Keratinocyte (primary cell): Measurements from ENCODE around the gene ST3GAL2. TPM values are rescaled to one million over a fixed set of nuclear protein-coding genes. Genes with fewer than 3 reads are reported as not detected.

Experiments
- DNase-seq: peaks from one replicate; pipeline ENCODE4 v3.0.0-alpha.2; 2011; ENCODE audit warnings: low read depth, missing footprints, low spot score
- FAIRE-seq: peaks from 2 replicates; lab custom pipeline; 2011; peaks lifted over from hg19 to GRCh38; lab: Jason Lieb, UNC
- H2AFZ ChIP-seq: 2 replicates; pipeline ENCODE4 v1.6.0; 2012; ENCODE audit warnings: low read length, control low read depth, inconsistent platforms; ENCODE audit not compliant: control insufficient read depth
- H3K27ac ChIP-seq: 2 replicates; pipeline ENCODE4 v1.5.1; 2011; ENCODE audit warnings: low read length; ENCODE audit not compliant: control insufficient read depth, insufficient read depth
- H3K27me3 ChIP-seq: 3 replicates; pipeline ENCODE4 v1.6.0; 2011; ENCODE audit warnings: low read length; ENCODE audit not compliant: control insufficient read depth, insufficient read depth; ENCODE audit errors: extremely low read depth
- H3K36me3 ChIP-seq, 2 experiments: 2 replicates in 1 of 2; 3 replicates in 1 of 2; pipeline ENCODE4 v1.5.1; 2011; ENCODE audit warnings: low read length in 2 of 2, mild to moderate bottlenecking in 1 of 2; ENCODE audit not compliant: control insufficient read depth in 2 of 2, insufficient read depth in 2 of 2; ENCODE audit errors: extremely low read depth in 1 of 2
- H3K4me1 ChIP-seq: 3 replicates; pipeline ENCODE4 v1.5.1; 2011; ENCODE audit warnings: low read length; ENCODE audit not compliant: control insufficient read depth, insufficient read depth; ENCODE audit errors: extremely low read depth
- H3K4me2 ChIP-seq: 3 replicates; pipeline ENCODE4 v1.6.0; 2011; ENCODE audit warnings: low read depth, low read length; ENCODE audit not compliant: control insufficient read depth, insufficient read depth; ENCODE audit errors: extremely low read depth
- H3K4me3 ChIP-seq, 3 experiments: fragments of 200-600 bp in 1 of 3; sonication (generic) in 1 of 3; 2 replicates in 2 of 3; 3 replicates in 1 of 3; pipeline ENCODE4 v1.5.1; 2011 to 2016; ENCODE audit warnings: low read length in 3 of 3, mild to moderate bottlenecking in 3 of 3, control low read depth in 2 of 3, inconsistent platforms in 1 of 3, low read depth in 1 of 3, mixed read lengths in 1 of 3, mixed run types in 1 of 3, moderate library complexity in 1 of 3; ENCODE audit not compliant: control insufficient read depth in 2 of 3, insufficient read depth in 2 of 3; ENCODE audit errors: extremely low read depth in 1 of 3
- H3K79me2 ChIP-seq: 2 replicates; pipeline ENCODE4 v1.6.0; 2012; ENCODE audit warnings: low read length; ENCODE audit not compliant: control insufficient read depth, insufficient read depth
- H3K9ac ChIP-seq: 3 replicates; pipeline ENCODE4 v1.6.0; 2011; ENCODE audit warnings: low read length; ENCODE audit not compliant: control insufficient read depth, insufficient read depth; ENCODE audit errors: extremely low read depth
- H3K9me1 ChIP-seq: 3 replicates; pipeline ENCODE4 v1.6.0; 2011; ENCODE audit warnings: low read length; ENCODE audit not compliant: control insufficient read depth, insufficient read depth; ENCODE audit errors: extremely low read depth
- H3K9me3 ChIP-seq: 2 replicates; pipeline ENCODE4 v1.5.1; 2012; ENCODE audit warnings: low read depth, low read length; ENCODE audit not compliant: control insufficient read depth
- H4K20me1 ChIP-seq: 3 replicates; pipeline ENCODE4 v1.6.0; 2011; ENCODE audit warnings: low read length; ENCODE audit not compliant: control insufficient read depth, insufficient read depth; ENCODE audit errors: extremely low read depth
- CTCF ChIP-seq, 3 experiments: IDR thresholded peaks in 1 of 3; conservative IDR thresholded peaks in 1 of 3; optimal IDR thresholded peaks in 1 of 3; 2 replicates in 2 of 3; 3 replicates in 1 of 3; pipeline versions ENCODE3 to v1.5.1; 2011; ENCODE audit warnings: low read length in 3 of 3, mild to moderate bottlenecking in 3 of 3, moderate library complexity in 2 of 3, control low read depth in 1 of 3, inconsistent platforms in 1 of 3; ENCODE audit not compliant: insufficient read depth in 2 of 3; ENCODE audit errors: extremely low read depth in 1 of 3
- EZH2 ChIP-seq: IDR thresholded peaks from one replicate; pipeline ENCODE4 v1.6.1; 2012; ENCODE audit warnings: inconsistent platforms, mild to moderate bottlenecking, low read length, moderate library complexity
- dilution Hi-C: fragments of 300-500 bp; cut with MboI; formaldehyde crosslinking; loops from one replicate; pipeline ENCODE4 v1.7.0; 2020; ENCODE audit warnings: low sequenced_read_pairs; ENCODE audit not compliant: extremely low pct_ligation_motif_present
- polyA plus RNA-seq, 5 experiments: library from polyadenylated mRNA; depleted of rRNA in 3 of 5; stranded (reverse) in 3 of 5; stranded (forward) in 1 of 5; unstranded in 1 of 5; fragments of >200 nt; gene quantifications; 1 replicate in 1 of 5; 2 replicates in 3 of 5; 3 replicates in 1 of 5; pipeline versions ENCODE4 v1.2.1 to v1.2.3, GENCODE V29; 2011 to 2012; ENCODE audit warnings: missing spikeins in 2 of 5, low read depth in 1 of 5, low replicate concordance in 1 of 5

Gene ST3GAL2
- polyA plus RNA-seq, 1 donor (not counting 4 experiments of a cell fraction or from before 2014, with no cell fraction given): 4.0 TPM

GRCh38 chr16:70345840-70346239 is 93.1 kb downstream of the ST3GAL2 start:
- Histone ChIP-seq H2AFZ (peak overlapping the region; percentile 97), H3K4me2 (peak overlapping the region; percentile 64), H3K79me2 (peaks cover 37% of the 10 kb centered on the region), H4K20me1 (no peaks in the 10 kb centered on the region), H3K4me1 (peaks cover 10% of the 10 kb centered on the region), H3K4me3 (peak overlapping the region; percentile 85 to 98 (median 92)), H3K36me3 (peaks cover 5 to 8% of the 10 kb centered on the region in 2 experiments), H3K27me3 (no peaks in the 10 kb centered on the region), H3K9me1 (no peaks in the 10 kb centered on the region), H3K9me3 (no peaks in the 10 kb centered on the region), H3K27ac (peak overlapping the region; percentile 88), H3K9ac (peak overlapping the region; percentile 86)
- FAIRE-seq (no peak), DNase-seq (no peak)
- dilution Hi-C loops: no loop called here
- TF ChIP-seq EZH2: no peak
- TF ChIP-seq CTCF (optimal IDR thresholded peaks at IDR 0.05 in 1 of 3, IDR thresholded peaks at IDR 0.05 in 1 of 3, conservative IDR thresholded peaks at IDR 0.05 in 1 of 3; ENCODE audit: extremely low read depth in 1 of 3, insufficient read depth in 2 of 3, low read length in 3 of 3): no peak

- DNase-seq: no peak
- Histone ChIP-seq H3K9me1 (no peaks in the 10 kb centered on the region), H3K4me3 (no peak overlapping the region), H3K36me3 (no peaks in the 10 kb centered on the region), H4K20me1 (no peaks in the 10 kb centered on the region), H3K27me3 (no peaks in the 10 kb centered on the region), H2AFZ (no peak overlapping the region), H3K9me3 (no peaks in the 10 kb centered on the region), H3K79me2 (peaks cover 7% of the 10 kb centered on the region), H3K4me2 (no peak overlapping the region), H3K4me1 (peaks cover 5% of the 10 kb centered on the region), H3K9ac (no peak overlapping the region), H3K27ac (no peak overlapping the region)
- FAIRE-seq: no peak
- dilution Hi-C loops: no loop called here
- TF ChIP-seq EZH2 (no peak), CTCF (optimal IDR thresholded peaks at IDR 0.05 in 1 of 3, IDR thresholded peaks at IDR 0.05 in 1 of 3, conservative IDR thresholded peaks at IDR 0.05 in 1 of 3; ENCODE audit: extremely low read depth in 1 of 3, insufficient read depth in 2 of 3, low read length in 3 of 3) (no peak)
These were observed 96.9 kb downstream of the ST3GAL2 start for GRCh38 chr16:70342016-70342415.
